C4-2B (cell line): ENCODE measurements around the gene OR10T2.

Source experiments
- ZFX ChIP-seq: fragments of 450-650 bp; IDR thresholded peaks from 2 replicates; pipeline ENCODE4 v1.6.1; 2017
- TF ChIP-seq, protein P1 (sequence below): fragments of 450-650 bp; conservative IDR thresholded peaks from 2 replicates; pipeline ENCODE4 v1.5.1; 2017; ENCODE audit warnings: mild to moderate bottlenecking

DNA sequence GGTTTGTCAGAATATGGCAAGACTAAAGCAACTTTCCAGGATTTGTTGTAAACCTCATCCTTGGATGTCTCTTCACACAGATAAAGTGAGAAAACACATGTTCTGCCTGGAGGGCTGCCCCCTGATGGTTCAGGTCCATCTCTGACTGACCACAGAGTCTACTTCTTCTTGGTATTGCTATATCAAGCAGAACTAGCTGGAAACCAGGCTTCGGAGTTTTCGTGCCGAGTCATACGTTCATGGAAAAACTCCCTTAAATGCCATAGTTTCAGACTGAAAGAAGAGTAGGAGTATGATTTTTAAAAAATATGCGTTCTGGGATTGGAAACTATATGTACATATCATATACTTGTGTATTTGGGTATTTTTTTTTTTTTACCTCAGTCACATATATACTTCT, 5.8 kb downstream of the OR10T2 start:
- TF ChIP-seq, protein P1, sequence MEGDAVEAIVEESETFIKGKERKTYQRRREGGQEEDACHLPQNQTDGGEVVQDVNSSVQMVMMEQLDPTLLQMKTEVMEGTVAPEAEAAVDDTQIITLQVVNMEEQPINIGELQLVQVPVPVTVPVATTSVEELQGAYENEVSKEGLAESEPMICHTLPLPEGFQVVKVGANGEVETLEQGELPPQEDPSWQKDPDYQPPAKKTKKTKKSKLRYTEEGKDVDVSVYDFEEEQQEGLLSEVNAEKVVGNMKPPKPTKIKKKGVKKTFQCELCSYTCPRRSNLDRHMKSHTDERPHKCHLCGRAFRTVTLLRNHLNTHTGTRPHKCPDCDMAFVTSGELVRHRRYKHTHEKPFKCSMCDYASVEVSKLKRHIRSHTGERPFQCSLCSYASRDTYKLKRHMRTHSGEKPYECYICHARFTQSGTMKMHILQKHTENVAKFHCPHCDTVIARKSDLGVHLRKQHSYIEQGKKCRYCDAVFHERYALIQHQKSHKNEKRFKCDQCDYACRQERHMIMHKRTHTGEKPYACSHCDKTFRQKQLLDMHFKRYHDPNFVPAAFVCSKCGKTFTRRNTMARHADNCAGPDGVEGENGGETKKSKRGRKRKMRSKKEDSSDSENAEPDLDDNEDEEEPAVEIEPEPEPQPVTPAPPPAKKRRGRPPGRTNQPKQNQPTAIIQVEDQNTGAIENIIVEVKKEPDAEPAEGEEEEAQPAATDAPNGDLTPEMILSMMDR: no peak
- TF ChIP-seq ZFX: no peak
